Esophagus squamous epithelium (tissue), 5 donors: ENCODE measurements around the gene NAT16. TPM values are rescaled to one million over a fixed set of nuclear protein-coding genes. Genes with fewer than 3 reads are reported as not detected.
"Not testable (repeated sequence)": the region's sequence is repeated elsewhere in the genome, so short reads cannot be mapped to it uniquely, and the experiment has no call there.

Experiments
- DNase-seq: peaks from one replicate; lab custom pipeline; 2025; lab: John Stamatoyannopoulos, UW
- H3K27ac ChIP-seq, 4 donors: fragments of 200-600 bp; sonication (generic); one replicate each; pipeline ENCODE4 v1.5.1; 2016 to 2019; ENCODE audit warnings: mild to moderate bottlenecking in 1 of 4
- H3K27me3 ChIP-seq, 4 donors: fragments of 200-600 bp; sonication (generic); 1 replicate in 3 of 4; 2 replicates in 1 of 4; pipeline versions ENCODE4 v1.5.1 to v1.6.0; 2017 to 2021; ENCODE audit warnings: antibody characterized with exemption in 1 of 4
- H3K36me3 ChIP-seq, 3 donors: fragments of 200-600 bp; sonication (generic); one replicate each; pipeline ENCODE4 v1.5.1; 2016 to 2019
- H3K4me1 ChIP-seq, 3 donors: fragments of 200-600 bp; sonication (generic); one replicate each; pipeline ENCODE4 v1.5.1; 2017 to 2019
- H3K4me3 ChIP-seq, 4 donors: fragments of 200-600 bp; sonication (generic); 1 replicate in 3 of 4; 2 replicates in 1 of 4; pipeline ENCODE4 v1.5.1; 2016 to 2019; ENCODE audit warnings: mild to moderate bottlenecking in 2 of 4, moderate library complexity in 1 of 4
- H3K9me3 ChIP-seq, 3 donors: fragments of 200-600 bp; sonication (generic); one replicate each; pipeline ENCODE4 v1.5.1; 2016 to 2019
- CTCF ChIP-seq, 6 experiments: fragments of 450-650 bp in 4 of 6; fragments of 200-600 bp in 2 of 6; sonication (generic) in 2 of 6; IDR thresholded peaks; one replicate each; pipeline ENCODE4 v1.5.1; 2016 to 2019; ENCODE audit warnings: antibody characterized with exemption in 6 of 6, mild to moderate bottlenecking in 4 of 6, moderate library complexity in 4 of 6
- POLR2A ChIP-seq, 4 donors: fragments of 450-650 bp; IDR thresholded peaks; one replicate each; pipeline ENCODE4 v1.6.1; 2017; ENCODE audit warnings: antibody characterized with exemption in 4 of 4, mild to moderate bottlenecking in 4 of 4, moderate library complexity in 3 of 4
- WGBS, 2 donors: methylation state at CpG; one replicate each; pipeline ENCODE4 v1.1.5; 2018; 5-methylcytosine and 5-hydroxymethylcytosine counted together
- intact Hi-C: fragments of 100-400 bp; cut with DNase I; formaldehyde crosslinking; loops from one replicate; pipeline ENCODE4 v1.15.0; 2022
- total RNA-seq, 4 donors: library from RNA; depleted of rRNA; stranded (reverse); fragments of >200 nt; gene quantifications; one replicate each; pipeline ENCODE4 v1.1.0, GENCODE V29; 2016
- donor health status: DM: yes; HTN: yes; CAD: no.

The NAT16 gene
- total RNA-seq, 4 donors from 2014 or later: not detected

- intact Hi-C loops: no loop called here
- 89 to 90% methylated on average over 9 to 16 of the region's 17 CpGs for WGBS, 2 donors
- TF ChIP-seq POLR2A (IDR thresholded peaks at IDR 0.05) (no peak), CTCF (IDR thresholded peaks at IDR 0.05) (no peak)
- no peaks in the 10 kb centered on the region for H3K9me3 ChIP-seq
- no peak overlapping the region for H3K27ac ChIP-seq
- no peak for DNase-seq
- peaks cover 0 to 22% (median 3%) of the 10 kb centered on the region in 4 donors for H3K27me3 ChIP-seq
- no peaks in the 10 kb centered on the region for H3K4me1 ChIP-seq
- no peak overlapping the region for H3K4me3 ChIP-seq
- peaks cover 0 to 62% (median 9%) of the 10 kb centered on the region in 3 donors for H3K36me3 ChIP-seq
Measured at GRCh38 chr7:101207459-101207858, 27.4 kb upstream of the NAT16 start.

GRCh38 chr7:101206665-101207042 lies 26.6 kb upstream of the NAT16 start:
- TF ChIP-seq POLR2A (IDR thresholded peaks at IDR 0.05): no peak
- no peak for TF ChIP-seq CTCF (IDR thresholded peaks at IDR 0.05)
- no peak for DNase-seq
- Histone ChIP-seq H3K36me3 (peaks cover 0 to 54% (median 9%) of the 10 kb centered on the region in 3 donors), H3K27me3 (peaks cover 0 to 30% (median 10%) of the 10 kb centered on the region in 4 donors), H3K27ac (no peak overlapping the region), H3K4me3 (no peak overlapping the region), H3K9me3 (no peaks in the 10 kb centered on the region), H3K4me1 (peaks cover 5 to 8% (median 7%) of the 10 kb centered on the region in 3 donors)
- WGBS, 2 donors: 85 to 87% methylated on average over 19 of the region's 19 CpGs
- intact Hi-C loops: no loop called here

GRCh38 chr7:101205901-101206664 lies 26.0 kb upstream of the NAT16 start:
- no peaks in the 10 kb centered on the region for H3K9me3 ChIP-seq
- H3K4me3 ChIP-seq: no peak overlapping the region
- H3K36me3 ChIP-seq: peaks cover 0 to 48% (median 9%) of the 10 kb centered on the region in 3 donors
- no peak for DNase-seq
- 78 to 82% methylated on average over 22 to 23 of the region's 32 CpGs for WGBS, 2 donors
- TF ChIP-seq POLR2A (IDR thresholded peaks at IDR 0.05): no peak
- TF ChIP-seq CTCF (IDR thresholded peaks at IDR 0.05): no peak
- peaks cover 0 to 36% (median 12%) of the 10 kb centered on the region in 4 donors for H3K27me3 ChIP-seq
- H3K27ac ChIP-seq: no peak overlapping the region
- intact Hi-C loops: no loop called here
- peaks cover 6 to 13% (median 10%) of the 10 kb centered on the region in 3 donors for H3K4me1 ChIP-seq

- intact Hi-C loops, H3K4me3 ChIP-seq: not testable (repeated sequence)
- 64 to 73% methylated on average over 17 to 19 of the region's 22 CpGs for WGBS, 2 donors
Measured at GRCh38 chr7:101203740-101204738, 23.9 kb upstream of the NAT16 start.

GRCh38 chr7:101202603-101202918 lies 22.5 kb upstream of the NAT16 start:
- Histone ChIP-seq H3K9me3 (no peaks in the 10 kb centered on the region), H3K27ac (no peak overlapping the region), H3K4me1 (peaks cover 6 to 14% (median 10%) of the 10 kb centered on the region in 3 donors), H3K27me3 (peaks cover 0 to 71% (median 16%) of the 10 kb centered on the region in 4 donors), H3K36me3 (peaks cover 0 to 13% (median 0%) of the 10 kb centered on the region in 3 donors), H3K4me3 (no peak overlapping the region)
- TF ChIP-seq CTCF (IDR thresholded peaks at IDR 0.05) (no peak), POLR2A (IDR thresholded peaks at IDR 0.05) (no peak)
- intact Hi-C loops: no loop called here
- no peak for DNase-seq
- WGBS, 2 donors: 70 to 77% methylated on average over 2 to 4 of the region's 5 CpGs

More at GRCh38 chr7:101203740-101204738, 23.9 kb upstream of the NAT16 start:
- Histone ChIP-seq H3K4me1 (peaks cover 6 to 14% (median 10%) of the 10 kb centered on the region in 3 donors), H3K27me3 (peaks cover 0 to 56% (median 16%) of the 10 kb centered on the region in 4 donors), H3K36me3 (peaks cover 0 to 28% (median 0%) of the 10 kb centered on the region in 3 donors)
- not testable (repeated sequence) for H3K27ac ChIP-seq, DNase-seq, H3K9me3 ChIP-seq
